Measurements from ENCODE around the gene CXCR2. TPM values are rescaled to one million over a fixed set of nuclear protein-coding genes. Genes with fewer than 3 reads are reported as not detected.
"Not testable (repeated sequence)": the region's sequence is repeated elsewhere in the genome, so short reads cannot be mapped to it uniquely, and the experiment has no call there.

CXCR2 gene
- total RNA-seq, 1 donor: not detected

GRCh38 chr2:218168635-218169462, 43.0 kb downstream of the CXCR2 start:
- Histone ChIP-seq H3K9me3 (ENCODE audit: low read depth, low read length) (no peaks in the 10 kb centered on the region), H3K36me3 (ENCODE audit: insufficient read depth, low read length) (no peaks in the 10 kb centered on the region), H3K4me3 (ENCODE audit: insufficient read depth, low read length) (no peak overlapping the region), H4K20me1 (ENCODE audit: insufficient read depth, low read length) (no peaks in the 10 kb centered on the region), H3K4me1 (ENCODE audit: insufficient read depth, low read length) (peaks cover 2% of the 10 kb centered on the region), H3K27me3 (ENCODE audit: insufficient read depth, low read length) (peaks cover 14% of the 10 kb centered on the region), H3K27ac (ENCODE audit: low read depth, low read length) (no peak overlapping the region), H3K4me2 (ENCODE audit: insufficient read depth, low read length) (no peak overlapping the region), H2AFZ (ENCODE audit: low read length) (no peak overlapping the region), H3K79me2 (ENCODE audit: insufficient read depth, low read length) (no peaks in the 10 kb centered on the region)
- peak; percentile 77 for TF ChIP-seq CTCF (IDR thresholded peaks at IDR 0.05; ENCODE audit: extremely low read depth, low read depth, low read length)
- DNase-seq (ENCODE audit: insufficient read length, low spot score, missing footprints): peak; percentile 73

GRCh38 chr2:218169757-218170546, 44.1 kb downstream of the CXCR2 start:
- H3K36me3 ChIP-seq (ENCODE audit: insufficient read depth, low read length): no peaks in the 10 kb centered on the region
- no peak for DNase-seq (ENCODE audit: insufficient read length, low spot score, missing footprints)
- H2AFZ ChIP-seq (ENCODE audit: low read length): peak overlapping the region; percentile 70
- H3K27ac ChIP-seq (ENCODE audit: low read depth, low read length): no peak overlapping the region
- H3K79me2 ChIP-seq (ENCODE audit: insufficient read depth, low read length): no peaks in the 10 kb centered on the region
- H3K27me3 ChIP-seq (ENCODE audit: insufficient read depth, low read length): peaks cover 7% of the 10 kb centered on the region
- H3K4me2 ChIP-seq (ENCODE audit: insufficient read depth, low read length): no peak overlapping the region
- H4K20me1 ChIP-seq (ENCODE audit: insufficient read depth, low read length): no peaks in the 10 kb centered on the region
- TF ChIP-seq CTCF (IDR thresholded peaks at IDR 0.05; ENCODE audit: extremely low read depth, low read depth, low read length): no peak
- H3K4me3 ChIP-seq (ENCODE audit: insufficient read depth, low read length): no peak overlapping the region
- H3K4me1 ChIP-seq (ENCODE audit: insufficient read depth, low read length): peaks cover 2% of the 10 kb centered on the region
- H3K9me3 ChIP-seq (ENCODE audit: low read depth, low read length): no peaks in the 10 kb centered on the region

GRCh38 chr2:218171744-218172143, 45.9 kb downstream of the CXCR2 start:
- H3K79me2 ChIP-seq (ENCODE audit: insufficient read depth, low read length); H3K4me1 ChIP-seq (ENCODE audit: insufficient read depth, low read length); H4K20me1 ChIP-seq (ENCODE audit: insufficient read depth, low read length); H3K27ac ChIP-seq (ENCODE audit: low read depth, low read length); H3K36me3 ChIP-seq (ENCODE audit: insufficient read depth, low read length); H3K4me3 ChIP-seq (ENCODE audit: insufficient read depth, low read length); DNase-seq (ENCODE audit: insufficient read length, low spot score, missing footprints); H3K4me2 ChIP-seq (ENCODE audit: insufficient read depth, low read length); H2AFZ ChIP-seq (ENCODE audit: low read length); H3K9me3 ChIP-seq (ENCODE audit: low read depth, low read length); H3K27me3 ChIP-seq (ENCODE audit: insufficient read depth, low read length): not testable (repeated sequence)

- Histone ChIP-seq H4K20me1 (ENCODE audit: insufficient read depth, low read length) (no peaks in the 10 kb centered on the region), H3K4me1 (ENCODE audit: insufficient read depth, low read length) (peaks cover 2% of the 10 kb centered on the region), H3K27ac (ENCODE audit: low read depth, low read length) (no peak overlapping the region), H3K36me3 (ENCODE audit: insufficient read depth, low read length) (no peaks in the 10 kb centered on the region), H3K4me2 (ENCODE audit: insufficient read depth, low read length) (no peak overlapping the region), H3K27me3 (ENCODE audit: insufficient read depth, low read length) (no peaks in the 10 kb centered on the region), H3K79me2 (ENCODE audit: insufficient read depth, low read length) (no peaks in the 10 kb centered on the region), H3K9me3 (ENCODE audit: low read depth, low read length) (no peaks in the 10 kb centered on the region), H2AFZ (ENCODE audit: low read length) (no peak overlapping the region), H3K4me3 (ENCODE audit: insufficient read depth, low read length) (no peak overlapping the region)
- no peak for TF ChIP-seq CTCF (IDR thresholded peaks at IDR 0.05; ENCODE audit: extremely low read depth, low read depth, low read length)
- DNase-seq (ENCODE audit: insufficient read length, low spot score, missing footprints): no peak
Measured at GRCh38 chr2:218172845-218173244, 47.0 kb downstream of the CXCR2 start.

Measured in osteoblast (primary cell).